WI38 (cell line): ENCODE results near the gene ARFIP2.
A peak's percentile ranks its signal among the peaks of the same experiment; 100 is the strongest.

Experiments used
- H3K4me3 ChIP-seq: 2 replicates; pipeline ENCODE4 v1.5.1; 2011; ENCODE audit warnings: low read depth, mild to moderate bottlenecking, control low read depth, low read length
- CTCF ChIP-seq: IDR thresholded peaks from 2 replicates; pipeline ENCODE4 v1.5.1; 2012; ENCODE audit warnings: low read depth, mild to moderate bottlenecking, control low read depth, low read length

Gene ARFIP2

DNA sequence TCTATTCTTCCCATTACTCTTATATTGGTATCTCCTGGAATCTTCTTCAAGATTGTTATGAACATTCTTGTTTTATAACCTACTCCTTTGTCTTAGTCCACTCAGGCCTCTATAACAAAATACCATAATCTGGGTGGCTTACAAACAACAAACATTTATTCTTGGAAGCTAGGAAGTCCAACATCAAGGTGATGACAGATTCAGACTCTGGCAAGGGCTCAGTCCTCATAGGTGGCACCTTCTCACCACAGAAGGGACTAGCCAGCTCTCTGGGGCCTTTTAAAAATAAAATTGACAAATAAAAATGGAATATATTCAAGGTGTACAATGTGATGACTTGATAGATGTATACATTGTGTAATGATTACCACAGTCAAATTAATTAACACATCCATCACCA is 35.7 kb upstream of the ARFIP2 start:
- H3K4me3 ChIP-seq = no peak overlapping the region
- no peak for TF ChIP-seq CTCF

GRCh38 chr11:6505577-6506240 is 24.6 kb upstream of the ARFIP2 start:
- TF ChIP-seq CTCF = peak; percentile 39; the same call in 1 of the 2 replicates
- H3K4me3 ChIP-seq = no peak overlapping the region

DNA sequence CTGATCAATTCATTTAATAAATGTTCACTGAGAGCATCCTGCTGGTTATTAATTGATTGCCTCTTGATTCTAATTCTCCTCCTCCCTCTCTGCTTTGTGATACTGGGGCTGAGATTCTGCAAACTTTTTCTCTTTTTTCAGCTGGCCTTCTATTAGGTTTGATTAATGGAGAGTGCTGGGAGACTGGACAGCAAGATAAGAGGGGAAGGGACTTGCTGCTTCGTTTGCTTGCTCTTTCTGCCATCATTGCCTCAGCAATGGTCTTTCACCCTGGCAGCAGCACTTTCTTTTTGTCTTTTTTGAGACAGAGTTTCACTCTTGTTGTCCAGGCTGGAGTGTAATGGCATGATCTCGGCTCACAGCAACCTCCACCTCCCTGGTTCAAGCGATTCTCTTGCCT is 23.0 kb upstream of the ARFIP2 start:
- TF ChIP-seq CTCF = no peak
- H3K4me3 ChIP-seq = no peak overlapping the region

- no peak for TF ChIP-seq CTCF
- no peak overlapping the region for H3K4me3 ChIP-seq
These were observed 21.3 kb upstream of the ARFIP2 start for GRCh38 chr11:6502382-6502781.

GRCh38 chr11:6498544-6498943 is 17.4 kb upstream of the ARFIP2 start:
- no peak for TF ChIP-seq CTCF
- no peak overlapping the region for H3K4me3 ChIP-seq

DNA sequence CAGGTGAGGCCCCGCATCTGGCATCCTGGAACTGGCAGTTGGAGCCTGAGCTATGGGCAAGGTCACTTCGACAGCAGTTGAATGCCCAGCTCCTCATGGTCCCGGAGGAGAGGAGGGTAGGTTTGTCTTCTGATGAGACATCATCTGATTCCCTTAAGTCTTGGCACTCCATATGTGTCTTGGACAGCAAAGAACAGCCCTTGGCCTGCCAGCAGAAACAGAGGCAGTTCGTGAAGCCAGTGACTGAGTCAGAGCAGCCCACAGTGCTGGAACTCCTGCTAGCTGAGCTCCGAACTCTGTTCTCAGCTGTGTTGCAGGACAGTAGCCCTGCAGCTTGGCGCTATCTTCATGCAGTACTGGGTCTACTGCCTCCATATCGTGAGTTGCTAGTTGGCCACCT is 17.0 kb upstream of the ARFIP2 start:
- no peak overlapping the region for H3K4me3 ChIP-seq
- TF ChIP-seq CTCF = no peak

DNA sequence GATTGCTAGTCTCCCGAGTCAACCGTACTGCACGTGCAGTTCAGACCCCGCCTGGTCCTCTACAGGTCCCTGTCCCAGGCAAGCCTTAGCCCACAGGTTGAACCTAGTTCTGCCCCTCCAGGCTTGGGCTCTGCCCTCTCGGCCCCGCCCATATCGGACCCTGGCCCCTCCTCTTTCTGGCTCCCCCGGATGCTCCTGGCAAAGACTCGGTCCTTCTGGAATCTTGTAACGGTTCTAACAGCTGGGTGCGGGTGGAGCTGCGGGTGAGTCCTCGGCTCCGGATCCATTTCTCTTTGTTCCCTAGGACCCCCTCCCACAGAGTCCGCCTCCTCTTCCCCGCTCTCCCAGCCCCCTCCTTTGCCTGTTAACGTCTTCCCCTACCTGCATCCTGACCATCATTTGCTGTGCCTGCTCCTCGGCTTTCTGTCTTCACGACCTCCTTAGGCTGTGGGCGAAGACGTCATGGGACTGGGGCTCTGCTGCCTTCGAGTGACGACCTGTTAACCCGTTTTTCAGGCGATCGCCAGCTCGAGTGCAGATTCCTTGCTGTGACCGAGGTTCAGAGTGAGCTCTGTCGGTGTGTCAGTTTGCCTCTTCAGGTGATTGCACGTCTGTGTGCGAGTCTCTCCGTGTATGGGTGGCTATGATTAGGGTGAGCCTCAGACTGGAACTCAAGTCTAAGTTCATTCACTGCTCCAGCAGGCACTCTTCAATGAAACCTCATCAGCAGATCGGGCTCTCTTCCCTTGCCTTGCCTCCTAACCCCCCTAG is 16.1 kb upstream of the ARFIP2 start, which contains the start of gene DNHD1:
DNHD1 (plus strand) TSS at position 212 of the 771 bp plus-strand sequence. CDS start 936 bp downstream, outside the sequence.
- no peak for TF ChIP-seq CTCF
- no peak within 1 kb of the TSS for H3K4me3 ChIP-seq
